Activated B cell treated with CpG ODN at 0.5 μM for 24 hours (primary cell): ENCODE results near the gene ZNF124. TPM values are rescaled to one million over a fixed set of nuclear protein-coding genes. Genes with fewer than 3 reads are reported as not detected.

Experiments
- ATAC-seq: fragments of 200-7000 bp; cut with Tn5 transposase; one replicate; pipeline ENCODE4 v1.10.0; 2021; ENCODE audit warnings: low read depth, mild to moderate bottlenecking, moderate library complexity
- CTCF ChIA-PET: fragments of 350-600 bp; sonication (Branson Sonifier 250); formaldehyde crosslinking; loops from one replicate; lab custom pipeline; 2021; ENCODE audit warnings: antibody characterized with exemption; lab: Charles Lee
- POLR2A ChIA-PET: fragments of 350-600 bp; sonication (Branson Sonifier 250); formaldehyde crosslinking; loops from one replicate; lab custom pipeline; 2021; ENCODE audit warnings: antibody characterized with exemption; lab: Charles Lee
- DNase-seq: peaks from one replicate; pipeline ENCODE4 v3.0.0; 2022
- H3K27ac Mint-ChIP-seq: one replicate; pipeline ENCODE4 v1.8.0; 2020; ENCODE audit warnings: mixed read lengths
- H3K27me3 Mint-ChIP-seq: one replicate; pipeline ENCODE4 v1.8.0; 2021; ENCODE audit warnings: mixed read lengths
- H3K36me3 Mint-ChIP-seq: one replicate; pipeline ENCODE4 v1.8.0; 2021; ENCODE audit warnings: low read depth, mixed read lengths
- H3K4me1 Mint-ChIP-seq: one replicate; pipeline ENCODE4 v1.8.0; 2021; ENCODE audit warnings: mixed read lengths
- H3K4me3 Mint-ChIP-seq: one replicate; pipeline ENCODE4 v1.8.0; 2020; ENCODE audit warnings: mild to moderate bottlenecking, mixed read lengths
- H3K9me3 Mint-ChIP-seq: one replicate; pipeline ENCODE4 v1.8.0; 2020; ENCODE audit warnings: mixed read lengths
- intact Hi-C: fragments of 100-400 bp; cut with micrococcal nuclease; formaldehyde crosslinking; loops from one replicate; pipeline ENCODE4 v1.15.1; 2024
- total RNA-seq: library from RNA; stranded (reverse); gene quantifications from 2 replicates; pipeline ENCODE4 v1.2.3, GENCODE V29; 2022
- TF ChIP-seq, protein P1 (sequence below): fragments of 200-600 bp; IDR thresholded peaks from one replicate; pipeline ENCODE4 v1.8.0; 2022; ENCODE audit warnings: antibody characterized with exemption, mild to moderate bottlenecking

ZNF124 gene
- total RNA-seq, 1 donor from 2014 or later, result 33.7 TPM

- Mint-ChIP-seq H3K9me3 (no peaks in the 10 kb centered on the region), H3K4me3 (peak overlapping the region; percentile 65), H3K4me1 (peaks cover 53% of the 10 kb centered on the region), H3K27me3 (no peaks in the 10 kb centered on the region), H3K27ac (peak overlapping the region; percentile 73), H3K36me3 (peaks cover 21% of the 10 kb centered on the region)
- TF ChIP-seq, protein P1, sequence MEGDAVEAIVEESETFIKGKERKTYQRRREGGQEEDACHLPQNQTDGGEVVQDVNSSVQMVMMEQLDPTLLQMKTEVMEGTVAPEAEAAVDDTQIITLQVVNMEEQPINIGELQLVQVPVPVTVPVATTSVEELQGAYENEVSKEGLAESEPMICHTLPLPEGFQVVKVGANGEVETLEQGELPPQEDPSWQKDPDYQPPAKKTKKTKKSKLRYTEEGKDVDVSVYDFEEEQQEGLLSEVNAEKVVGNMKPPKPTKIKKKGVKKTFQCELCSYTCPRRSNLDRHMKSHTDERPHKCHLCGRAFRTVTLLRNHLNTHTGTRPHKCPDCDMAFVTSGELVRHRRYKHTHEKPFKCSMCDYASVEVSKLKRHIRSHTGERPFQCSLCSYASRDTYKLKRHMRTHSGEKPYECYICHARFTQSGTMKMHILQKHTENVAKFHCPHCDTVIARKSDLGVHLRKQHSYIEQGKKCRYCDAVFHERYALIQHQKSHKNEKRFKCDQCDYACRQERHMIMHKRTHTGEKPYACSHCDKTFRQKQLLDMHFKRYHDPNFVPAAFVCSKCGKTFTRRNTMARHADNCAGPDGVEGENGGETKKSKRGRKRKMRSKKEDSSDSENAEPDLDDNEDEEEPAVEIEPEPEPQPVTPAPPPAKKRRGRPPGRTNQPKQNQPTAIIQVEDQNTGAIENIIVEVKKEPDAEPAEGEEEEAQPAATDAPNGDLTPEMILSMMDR, result no peak
- CTCF ChIA-PET, result interaction anchor here (2.5 kb wide), 1 partner anchor 178 kb away, joined by 7 read pairs; no protein-coding TSS in a partner anchor
- ATAC-seq, result peak; percentile 1
- no peak for DNase-seq
- POLR2A ChIA-PET, result interaction anchor here (2.6 kb wide), 1 partner anchor 133 kb away, joined by 17 read pairs; the partner anchor contains the start of gene ZNF670
- intact Hi-C loops, result loop anchor here (5.0 kb wide), 4 partner anchors 105 to 705 kb away; partner anchors contain the start of genes CNST, SMYD3, TFB2M and ZNF670
These were observed 40.2 kb upstream of the ZNF124 start for GRCh38 chr1:247212012-247212411.

DNA sequence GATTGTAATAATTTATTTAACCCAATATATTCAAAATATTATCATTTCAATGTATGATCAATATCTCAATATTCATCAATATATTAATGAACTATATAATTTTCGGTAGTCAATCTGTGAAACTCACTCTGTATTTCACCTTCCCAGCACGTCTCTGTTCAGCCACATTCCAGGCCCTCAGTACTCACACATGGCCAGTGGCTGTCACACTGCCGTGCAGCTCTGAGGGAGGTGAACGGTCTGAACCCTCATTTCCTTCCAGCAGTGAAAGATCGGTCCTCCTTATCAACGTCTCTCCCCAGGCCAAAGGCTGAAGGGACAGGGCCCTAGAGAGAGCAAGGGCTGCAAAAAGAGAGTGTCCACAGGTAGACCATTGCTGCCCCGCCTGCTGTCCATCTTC lies 39.5 kb upstream of the ZNF124 start:
- Mint-ChIP-seq H3K4me1 (peaks cover 55% of the 10 kb centered on the region), H3K36me3 (peaks cover 23% of the 10 kb centered on the region), H3K27me3 (no peaks in the 10 kb centered on the region), H3K9me3 (no peaks in the 10 kb centered on the region), H3K27ac (peak overlapping the region; percentile 73), H3K4me3 (peak overlapping the region; percentile 65)
- intact Hi-C loops, result loop anchor here (2.0 to 5.0 kb wide), 6 partner anchors 39 to 704 kb away; partner anchors contain the start of genes CNST, SMYD3, TFB2M and ZNF124
- TF ChIP-seq, protein P1, result no peak
- CTCF ChIA-PET, result interaction anchor here (2.5 kb wide), 1 partner anchor 179 kb away, joined by 7 read pairs; no protein-coding TSS in a partner anchor
- POLR2A ChIA-PET, result interaction anchor here (1.5 to 2.6 kb wide), 2 partner anchors 120 to 133 kb away, joined by 4 to 17 read pairs; partner anchors contain the start of genes ZNF496 and ZNF670
- DNase-seq, result no peak
- ATAC-seq, result no peak

DNA sequence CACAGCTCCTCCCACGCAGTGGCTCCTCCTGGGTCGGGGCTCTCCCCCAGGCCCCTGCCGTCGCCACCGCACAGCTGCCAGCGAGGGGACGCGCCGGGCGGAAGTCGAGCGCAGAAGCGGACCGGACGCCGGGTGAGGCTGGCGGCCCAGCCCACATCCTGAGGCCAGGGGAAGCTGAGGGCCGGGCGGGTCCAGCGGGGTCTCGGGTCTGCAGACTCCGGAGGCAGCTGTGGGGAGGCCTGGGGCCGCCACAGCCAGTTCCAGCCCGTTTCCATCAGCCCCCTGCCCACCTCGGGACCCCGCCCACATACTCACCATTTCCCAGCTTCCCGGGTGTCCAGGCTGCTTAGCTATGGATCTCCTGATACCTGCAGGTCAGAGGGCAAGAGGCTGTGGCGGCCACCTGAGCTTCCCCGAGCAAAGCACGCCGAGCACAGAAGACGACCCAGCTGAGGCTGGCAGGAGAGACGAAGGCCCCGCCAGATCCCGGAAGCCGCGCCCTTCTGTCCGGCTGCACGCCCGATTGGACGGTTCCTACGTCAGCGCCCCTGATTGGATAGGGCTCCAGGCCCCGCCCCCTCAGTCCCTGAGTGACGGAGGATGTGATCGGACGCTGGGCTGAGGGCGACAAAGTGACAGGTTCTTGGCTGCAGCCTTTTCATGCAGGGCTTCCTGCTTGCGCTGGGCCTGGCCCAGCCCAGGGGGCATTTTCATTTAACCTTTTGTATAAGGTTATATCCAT lies 38.7 kb upstream of the ZNF124 start:
- peak; percentile 98 for ATAC-seq
- peak; percentile 91 for DNase-seq
- Mint-ChIP-seq H3K27me3 (no peaks in the 10 kb centered on the region), H3K36me3 (peaks cover 31% of the 10 kb centered on the region), H3K27ac (peak overlapping the region; percentile 94), H3K4me3 (peak overlapping the region; percentile 95), H3K9me3 (no peaks in the 10 kb centered on the region), H3K4me1 (peaks cover 63% of the 10 kb centered on the region)
- intact Hi-C loops, result loop anchor here (1.0 to 5.0 kb wide), 9 partner anchors 38 to 703 kb away; partner anchors contain the start of genes CNST, SMYD3, TFB2M and ZNF124
- CTCF ChIA-PET, result interaction anchor here (0.6 to 2.5 kb wide), 3 partner anchors 162 to 179 kb away, joined by 3 to 7 read pairs (median 3); no protein-coding TSS in a partner anchor
- TF ChIP-seq, protein P1, result no peak
- POLR2A ChIA-PET, result interaction anchor here (0.5 to 2.6 kb wide), 12 partner anchors 31 to 302 kb away, joined by 3 to 17 read pairs (median 4); partner anchors contain the start of genes AHCTF1, ZNF496 and ZNF670

- TF ChIP-seq, protein P1, result no peak
- CTCF ChIA-PET, result interaction anchor here (0.6 to 2.5 kb wide), 3 partner anchors 163 to 180 kb away, joined by 3 to 7 read pairs (median 3); no protein-coding TSS in a partner anchor
These were observed 38.2 kb upstream of the ZNF124 start for GRCh38 chr1:247210062-247210375.

More at GRCh38 chr1:247210062-247210375, 38.2 kb upstream of the ZNF124 start:
- DNase-seq (no peak), ATAC-seq (no peak)
- no peaks in the 10 kb centered on the region for H3K9me3 Mint-ChIP-seq
- no peaks in the 10 kb centered on the region for H3K27me3 Mint-ChIP-seq
- peaks cover 31% of the 10 kb centered on the region for H3K36me3 Mint-ChIP-seq
- intact Hi-C loops, result loop anchor here (1.0 to 5.0 kb wide), 9 partner anchors 37 to 703 kb away; partner anchors contain the start of genes CNST, SMYD3, TFB2M and ZNF124
- POLR2A ChIA-PET, result interaction anchor here (0.7 to 2.6 kb wide), 10 partner anchors 37 to 279 kb away, joined by 3 to 17 read pairs (median 4); partner anchors contain the start of genes AHCTF1, ZNF496 and ZNF670
- peak overlapping the region; percentile 79 for H3K27ac Mint-ChIP-seq
- peak overlapping the region; percentile 95 for H3K4me3 Mint-ChIP-seq
- peaks cover 65% of the 10 kb centered on the region for H3K4me1 Mint-ChIP-seq
